ENCODE data around the gene IL1RAPL2.
"Not testable (repeated sequence)": the region's sequence is repeated elsewhere in the genome, so short reads cannot be mapped to it uniquely, and the experiment has no call there.

Gene IL1RAPL2

GRCh38 chrX:105189093-105189492, 623.1 kb downstream of the IL1RAPL2 start:
- DNase-seq = no peak

- DNase-seq = peak; percentile 30
Measured at GRCh38 chrX:105190252-105190853, 624.4 kb downstream of the IL1RAPL2 start.

GRCh38 chrX:105191878-105192277, 625.9 kb downstream of the IL1RAPL2 start:
- DNase-seq = peak; percentile 5

- DNase-seq = no peak
Measured at GRCh38 chrX:105209406-105209805, 643.4 kb downstream of the IL1RAPL2 start.

- DNase-seq = no peak
Measured at GRCh38 chrX:105210258-105210657, 644.3 kb downstream of the IL1RAPL2 start.

GRCh38 chrX:105211066-105211575, 645.1 kb downstream of the IL1RAPL2 start:
- no peak for DNase-seq

- DNase-seq = no peak
Measured at GRCh38 chrX:105219454-105220401, 653.7 kb downstream of the IL1RAPL2 start.

GRCh38 chrX:105220636-105221035, 654.6 kb downstream of the IL1RAPL2 start, which contains the start of gene TEX13A:
TSS of gene TEX13A (minus strand) at chrX:105220694. CDS start at chrX:105220397, 297 bp downstream.
- no peak for DNase-seq

- DNase-seq = no peak
Measured at GRCh38 chrX:105221374-105221773, 655.4 kb downstream of the IL1RAPL2 start.

GRCh38 chrX:105226499-105226898, 660.5 kb downstream of the IL1RAPL2 start:
- DNase-seq = no peak

GRCh38 chrX:105228602-105229001, 662.6 kb downstream of the IL1RAPL2 start:
- no peak for DNase-seq

GRCh38 chrX:105229146-105229545, 663.1 kb downstream of the IL1RAPL2 start:
- DNase-seq = no peak

- not testable (repeated sequence) for DNase-seq
Measured at GRCh38 chrX:105237407-105237806, 671.4 kb downstream of the IL1RAPL2 start.

GRCh38 chrX:105241056-105241455, 675.1 kb downstream of the IL1RAPL2 start:
- DNase-seq = no peak

GRCh38 chrX:105260291-105261043, 694.5 kb downstream of the IL1RAPL2 start:
- DNase-seq = no peak

GRCh38 chrX:105263171-105263570, 697.2 kb downstream of the IL1RAPL2 start:
- no peak for DNase-seq

GRCh38 chrX:105263801-105264200, 697.8 kb downstream of the IL1RAPL2 start:
- DNase-seq = no peak

- DNase-seq = no peak
Measured at GRCh38 chrX:105265093-105265492, 699.1 kb downstream of the IL1RAPL2 start.

- no peak for DNase-seq
Measured at GRCh38 chrX:105266456-105266855, 700.5 kb downstream of the IL1RAPL2 start.

GRCh38 chrX:105267167-105267566, 701.2 kb downstream of the IL1RAPL2 start:
- no peak for DNase-seq

GRCh38 chrX:105269386-105269785, 703.4 kb downstream of the IL1RAPL2 start:
- no peak for DNase-seq

GRCh38 chrX:105273326-105273725, 707.3 kb downstream of the IL1RAPL2 start:
- no peak for DNase-seq

- no peak for DNase-seq
Measured at GRCh38 chrX:105274091-105274490, 708.1 kb downstream of the IL1RAPL2 start.
